DMS 273 (cell line): ENCODE measurements around the gene IL4R.
"Not testable (repeated sequence)": the region's sequence is repeated elsewhere in the genome, so short reads cannot be mapped to it uniquely, and the experiment has no call there.

Source experiments
- DNase-seq: peaks from one replicate; lab custom pipeline; 2025; ENCODE audit not compliant: unreplicated experiment; lab: John Stamatoyannopoulos, UW

Gene IL4R

DNA sequence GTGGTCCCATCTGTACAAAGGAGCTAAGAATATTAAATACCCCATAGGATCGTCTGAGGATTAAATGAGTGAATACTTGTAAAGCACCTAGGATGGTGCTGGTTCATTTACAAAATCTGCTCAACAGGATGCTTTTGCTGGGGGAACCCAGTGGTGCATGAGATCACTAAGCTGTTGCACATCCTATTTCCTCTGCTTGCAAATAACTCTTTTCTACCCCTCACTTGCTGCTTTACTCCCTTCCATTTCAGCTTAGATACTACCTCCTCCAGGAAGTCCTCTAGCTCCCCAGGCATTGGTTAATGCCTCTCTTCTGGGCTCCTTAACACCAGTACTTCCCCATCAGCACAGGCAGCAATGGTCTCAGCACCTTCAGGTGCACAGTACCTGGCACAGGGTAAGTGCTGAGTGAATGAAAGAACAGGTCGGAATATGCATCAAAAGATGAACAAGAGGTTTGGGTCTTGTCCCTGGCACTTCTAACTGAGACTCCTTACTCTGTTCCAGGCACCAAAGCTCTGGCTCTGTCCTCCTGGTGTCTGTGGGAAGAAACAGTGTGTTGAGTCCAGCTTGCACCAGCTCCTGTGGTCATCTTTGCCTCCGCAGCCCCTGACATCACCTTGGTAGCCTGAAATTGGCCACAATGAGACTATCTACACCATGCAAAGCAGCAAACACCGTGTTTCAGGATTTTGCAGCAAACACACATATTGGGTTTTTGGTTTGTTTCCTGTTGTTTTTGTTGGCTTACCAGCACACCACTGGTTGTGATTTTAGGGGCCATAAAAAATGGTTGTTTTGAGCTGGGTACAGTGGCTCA is 64.1 kb downstream of the IL4R start:
- no peak for DNase-seq

DNA sequence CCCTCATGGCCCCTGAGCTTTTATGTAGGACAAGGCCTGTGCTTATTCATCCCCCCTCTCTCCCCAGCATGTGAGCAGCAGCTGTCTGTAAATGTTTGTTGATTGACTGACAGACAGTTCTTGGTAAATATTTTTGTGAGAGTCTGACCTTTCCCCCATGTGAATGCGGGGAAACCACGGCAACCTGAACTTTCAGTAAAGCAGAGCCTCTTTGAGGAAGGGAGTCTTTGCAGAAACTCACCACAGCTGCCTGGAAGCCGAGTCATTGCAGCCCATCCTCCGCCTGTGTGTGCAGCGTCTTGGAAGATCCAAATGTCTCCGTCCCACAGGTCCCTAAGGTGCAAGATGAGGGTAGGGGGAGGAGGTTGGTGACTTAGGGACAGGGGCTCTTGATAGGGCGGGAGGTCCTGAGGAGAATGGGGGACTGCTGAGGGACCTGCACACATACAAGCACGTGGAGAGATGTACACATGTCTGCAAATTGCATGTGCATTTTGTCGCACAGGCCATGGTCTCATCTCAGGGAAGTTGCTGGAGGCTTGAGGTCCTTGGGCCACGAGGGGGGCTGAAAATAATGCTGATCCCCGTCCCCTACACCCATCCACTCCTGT is 65.2 kb downstream of the IL4R start:
- DNase-seq: no peak

DNA sequence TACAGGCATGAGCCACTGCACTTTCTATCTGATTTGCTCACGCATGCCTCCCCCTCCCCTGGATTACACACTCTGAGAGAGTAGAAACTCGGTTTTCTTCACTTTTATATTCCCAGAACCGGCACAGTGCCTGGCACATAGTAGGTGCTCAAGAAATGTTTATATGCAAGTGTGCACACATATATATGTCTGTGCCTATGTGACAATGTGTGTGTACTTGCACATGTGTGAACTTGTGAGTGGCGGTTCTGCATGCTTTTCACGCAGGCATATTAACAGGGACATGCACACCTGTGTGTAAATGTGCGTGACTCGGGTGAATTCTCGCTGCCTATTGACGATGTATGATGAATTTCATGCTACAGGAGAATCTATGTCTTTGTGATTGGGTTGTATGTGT is 66.1 kb downstream of the IL4R start:
- DNase-seq: no peak

- no peak for DNase-seq
Measured at GRCh38 chr16:27381236-27381635, 67.5 kb downstream of the IL4R start.

GRCh38 chr16:27381974-27382855 is 68.4 kb downstream of the IL4R start:
- no peak for DNase-seq

DNA sequence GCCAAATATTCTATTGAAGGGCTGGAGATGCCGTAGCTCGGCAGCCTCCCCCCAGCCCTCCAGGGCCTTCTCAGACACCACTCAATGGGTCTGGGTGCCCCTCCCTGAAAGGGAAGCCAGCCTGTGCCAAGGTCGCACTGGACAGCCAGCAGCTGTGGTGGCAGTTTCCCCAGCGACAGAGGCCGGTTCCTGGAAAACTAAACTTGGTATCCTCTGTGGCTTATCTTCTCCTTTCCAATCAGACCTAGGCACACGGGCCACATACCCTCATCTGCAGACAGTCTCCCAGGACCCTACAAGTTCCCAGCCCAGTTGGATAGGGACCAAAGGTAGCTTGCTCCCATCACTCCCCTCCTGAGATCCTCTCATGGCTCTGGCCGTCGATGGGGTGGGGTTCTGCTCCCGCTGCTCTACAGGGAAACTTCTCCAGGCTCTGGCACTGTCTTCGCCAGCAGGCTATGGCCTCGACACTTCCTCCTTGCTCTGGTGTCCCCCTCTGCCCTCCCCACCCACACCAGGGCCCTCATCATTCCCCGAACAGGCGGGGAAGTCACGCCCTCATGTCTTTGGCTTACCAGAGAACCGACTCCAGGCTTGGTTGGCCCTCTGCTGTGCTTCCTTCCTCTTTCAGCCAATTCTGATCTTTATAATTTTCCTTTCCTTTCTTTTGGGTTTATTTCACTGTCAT is 69.9 kb downstream of the IL4R start:
- no peak for DNase-seq

DNA sequence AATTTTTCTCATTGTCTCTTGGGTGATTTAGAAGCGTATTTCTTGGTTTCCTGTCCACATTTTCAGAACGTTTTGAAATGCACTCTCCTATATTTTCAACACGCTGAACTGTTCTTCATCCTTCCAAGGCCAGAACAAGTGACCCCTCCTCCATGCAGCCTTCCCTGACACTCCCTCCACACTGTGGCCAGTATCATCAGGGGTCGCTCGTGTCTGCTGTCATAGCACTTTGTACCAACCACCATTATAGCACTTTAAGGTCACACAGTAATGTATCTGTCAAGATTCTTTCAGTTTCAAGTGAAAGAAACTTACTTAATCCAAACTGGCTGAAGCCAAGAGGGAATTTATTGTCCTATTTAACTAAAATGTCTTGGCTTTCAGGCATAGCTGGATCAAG is 70.7 kb downstream of the IL4R start:
- DNase-seq: no peak

DNA sequence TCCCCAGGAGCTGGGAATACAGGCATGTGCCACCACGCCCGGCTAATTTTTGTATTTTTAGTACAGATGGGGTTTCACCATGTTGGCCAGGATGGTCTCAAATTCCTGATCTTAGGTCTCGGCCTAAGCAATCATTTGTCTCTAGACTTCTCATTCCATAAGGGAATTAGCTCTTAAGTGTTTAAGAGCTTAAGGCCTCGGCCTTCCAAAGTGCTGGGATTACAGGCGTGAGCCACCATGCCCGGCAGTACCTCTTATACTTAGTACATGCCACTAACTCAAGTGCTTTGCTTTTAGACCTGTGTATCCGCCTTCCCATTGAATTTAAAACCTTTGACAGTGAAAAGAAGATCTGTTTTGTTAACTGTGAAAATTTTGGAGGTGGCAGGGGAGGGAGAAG is 71.6 kb downstream of the IL4R start:
- DNase-seq: no peak

DNA sequence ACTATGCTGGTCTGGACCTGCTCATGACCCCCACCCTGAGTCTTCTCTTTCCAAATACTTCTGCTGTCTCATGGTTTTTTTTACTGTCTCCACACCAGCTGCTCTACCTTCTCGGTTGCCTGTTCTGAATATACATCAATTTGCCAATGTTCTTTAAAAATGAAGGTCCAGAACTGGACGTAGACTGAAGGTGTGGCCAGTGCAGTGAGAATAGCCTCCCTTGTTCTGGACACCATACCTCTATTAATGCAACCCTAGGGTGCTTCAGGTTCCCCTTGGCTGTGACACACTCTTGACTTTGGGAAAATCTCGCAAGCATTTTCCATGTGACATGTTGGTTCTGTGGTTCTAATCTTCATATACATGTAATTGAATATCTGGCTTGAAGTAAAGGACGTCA is 72.9 kb downstream of the IL4R start:
- no peak for DNase-seq

DNA sequence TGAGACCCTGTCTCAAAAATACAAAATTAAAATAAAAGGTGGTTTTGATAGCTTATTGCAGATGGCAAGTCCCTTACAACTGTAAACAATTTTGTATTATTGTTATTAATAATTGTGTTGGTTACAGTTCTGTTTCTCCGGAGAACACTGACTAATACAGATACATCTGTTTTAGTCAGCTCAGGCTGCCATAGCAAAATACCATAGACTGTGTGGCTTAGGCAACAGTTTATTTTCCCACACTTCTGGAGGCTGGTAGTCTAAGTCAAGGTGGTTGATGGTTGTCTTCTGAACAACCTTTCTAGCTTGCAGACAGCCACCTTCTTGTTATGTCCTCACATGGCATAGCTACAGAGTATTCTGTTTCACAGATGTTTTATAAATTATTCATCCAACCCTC is 74.0 kb downstream of the IL4R start:
- DNase-seq: no peak

DNA sequence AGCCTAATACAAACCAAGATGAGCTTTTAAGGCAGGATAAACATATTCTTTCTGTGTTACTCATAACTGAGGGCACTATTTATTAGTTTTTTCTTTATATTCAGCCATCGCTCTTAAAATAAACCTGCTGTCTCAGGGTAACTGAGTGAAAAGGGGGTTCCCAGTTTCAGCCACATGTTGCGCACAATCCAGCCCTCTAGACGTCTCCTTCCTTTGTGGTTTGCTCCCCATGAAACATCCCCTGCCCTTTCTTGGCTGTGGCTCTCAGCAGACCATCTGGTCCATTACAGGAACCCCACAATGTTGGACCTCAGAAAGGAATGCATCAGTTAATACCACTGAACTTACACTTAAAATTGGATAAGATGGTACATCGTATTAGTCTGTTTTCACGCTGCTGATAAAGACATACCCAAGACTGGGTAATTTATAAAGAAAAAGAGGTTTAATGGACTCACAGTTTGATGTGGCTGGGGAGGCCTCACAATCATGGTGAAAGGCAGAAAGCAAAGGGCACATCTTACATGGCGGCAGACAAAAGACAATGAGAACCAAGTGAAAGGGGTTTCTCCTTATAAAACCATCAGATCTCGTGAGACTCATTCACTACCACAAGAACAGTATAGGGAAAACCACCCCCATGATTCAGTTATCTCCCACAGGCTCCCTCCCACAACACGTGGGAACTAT is 75.6 kb downstream of the IL4R start:
- no peak for DNase-seq

DNA sequence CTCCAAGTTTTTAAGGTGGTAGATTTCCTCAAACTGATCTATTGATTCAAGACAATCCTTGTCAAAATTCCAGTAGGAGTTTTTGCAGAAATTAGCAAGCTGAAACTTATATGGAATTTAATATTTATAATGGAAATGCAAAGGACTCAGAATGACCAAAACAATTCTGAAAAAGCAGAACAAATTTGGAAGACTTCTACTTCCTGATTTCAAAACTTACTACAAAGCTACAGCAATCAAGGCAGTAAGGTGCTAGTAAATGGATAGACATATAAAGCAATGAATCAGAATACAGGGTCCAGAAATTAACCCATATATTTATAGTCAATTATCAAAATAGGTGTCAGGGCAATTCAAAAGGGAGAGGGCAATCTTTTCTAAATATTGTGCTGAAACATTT is 76.4 kb downstream of the IL4R start:
- DNase-seq: no peak

- no peak for DNase-seq
Measured at GRCh38 chr16:27392671-27393070, 78.9 kb downstream of the IL4R start.

- DNase-seq: no peak
Measured at GRCh38 chr16:27394516-27394915, 80.7 kb downstream of the IL4R start.

DNA sequence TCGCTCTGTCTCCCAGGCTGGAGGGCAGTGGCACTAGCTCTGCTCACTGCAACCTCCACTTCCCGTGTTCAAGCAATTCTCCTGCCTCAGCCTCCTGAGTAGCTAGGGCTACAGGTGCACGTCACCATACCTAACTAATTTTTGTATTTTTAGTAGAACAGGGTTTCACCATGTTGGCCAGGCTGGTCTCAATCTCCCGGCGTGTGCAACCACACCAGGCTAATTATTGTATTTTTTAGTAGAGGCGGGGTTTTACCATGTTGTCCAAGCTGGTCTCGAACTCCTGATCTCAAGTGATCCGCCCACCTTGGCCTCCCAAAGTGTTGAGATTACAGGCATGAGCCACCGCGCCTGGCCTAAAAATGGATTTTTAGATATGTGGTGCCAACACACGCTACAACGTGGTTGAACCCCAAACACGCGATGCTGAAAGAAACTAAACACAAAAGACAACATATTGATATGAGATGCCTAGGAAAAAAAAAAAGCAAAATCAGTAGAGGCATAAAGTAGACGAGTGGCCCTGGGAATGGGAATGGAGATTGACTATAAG is 84.6 kb downstream of the IL4R start:
- not testable (repeated sequence) for DNase-seq

- DNase-seq: no peak
Measured at GRCh38 chr16:27398894-27399853, 85.4 kb downstream of the IL4R start.

DNA sequence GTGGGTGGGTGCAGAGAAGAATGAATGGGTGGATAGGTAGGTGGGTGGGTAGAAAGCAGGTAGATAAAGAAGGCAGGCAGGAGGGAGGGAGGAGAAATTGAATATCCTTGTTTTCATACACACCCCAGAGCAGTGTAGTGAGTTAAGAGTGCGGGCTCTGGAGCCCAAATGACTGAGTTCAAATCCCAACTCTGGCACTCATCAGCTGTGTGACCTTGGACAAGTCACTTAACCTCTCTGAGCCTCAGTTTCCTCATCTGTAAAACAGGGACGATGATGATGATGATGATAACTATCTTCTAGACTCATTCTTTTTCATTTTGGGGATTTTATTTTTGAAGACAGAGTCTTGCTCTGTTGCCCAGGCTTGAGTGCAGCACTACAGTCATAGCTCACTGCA is 86.2 kb downstream of the IL4R start:
- DNase-seq: no peak

GRCh38 chr16:27400751-27401620 is 87.2 kb downstream of the IL4R start:
- DNase-seq: no peak
